ENCODE measurements around the gene EREG.

The EREG gene

DNA sequence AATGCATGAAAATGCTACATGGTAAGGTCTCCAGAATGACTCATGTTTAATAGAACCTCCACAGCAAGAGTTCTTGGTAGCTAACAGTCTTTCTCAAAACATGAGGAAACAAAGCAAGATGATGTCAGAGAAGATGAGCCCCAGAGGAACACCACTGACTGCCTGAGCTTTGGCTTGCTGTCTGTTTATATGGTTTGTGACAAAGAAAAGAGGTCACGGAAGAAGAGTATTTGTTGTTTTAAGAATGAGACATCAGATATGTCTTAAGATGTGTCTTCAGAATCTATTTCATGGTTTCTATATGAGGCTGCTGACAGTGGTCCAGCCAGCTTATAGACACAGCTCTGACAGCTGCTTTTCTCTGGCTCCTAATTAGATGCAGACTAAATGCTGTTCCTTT, 61.2 kb downstream of the EREG start:
- DNase-seq (ENCODE audit: low read depth, low spot score) = no peak

- DNase-seq (ENCODE audit: low read depth, low spot score) = no peak
Measured at GRCh38 chr4:74428276-74428675, 63.3 kb downstream of the EREG start.

DNA sequence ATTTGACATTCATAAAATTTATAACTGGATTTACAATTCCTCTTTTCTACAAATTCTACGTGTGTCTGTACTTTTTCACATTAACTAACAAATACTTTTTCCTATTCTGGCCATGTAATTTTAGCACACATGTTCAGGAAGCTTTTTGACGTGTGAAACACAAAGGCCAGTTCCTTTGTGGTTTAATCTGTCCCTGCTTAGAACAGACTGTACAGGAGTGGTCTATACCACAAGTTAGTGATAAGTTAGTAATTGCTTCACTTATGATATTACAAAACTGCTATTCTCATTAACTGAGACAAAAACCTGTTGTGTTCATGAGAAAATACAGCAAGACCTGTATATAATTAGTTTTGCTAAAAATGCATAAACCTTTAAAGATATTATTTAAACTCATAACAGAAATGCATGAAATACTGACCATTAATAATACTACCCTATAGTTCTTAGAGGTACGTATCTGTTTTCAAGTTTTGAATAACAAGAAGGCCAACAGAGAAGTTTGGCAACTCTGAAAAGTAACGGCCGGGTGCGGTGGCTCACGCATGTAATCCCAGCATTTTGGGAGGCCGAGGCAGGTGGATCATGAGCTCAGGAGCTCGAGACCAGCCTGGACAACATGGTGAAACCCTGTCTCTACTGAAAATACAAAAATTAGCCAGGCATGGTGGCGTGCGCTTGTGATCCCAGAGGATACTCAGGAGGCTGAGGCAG, 66.3 kb downstream of the EREG start:
- no peak for DNase-seq (ENCODE audit: low read depth, low spot score)

- no peak for DNase-seq (ENCODE audit: low read depth, low spot score)
Measured at GRCh38 chr4:74433043-74433442, 68.1 kb downstream of the EREG start.

GRCh38 chr4:74433541-74434172, 68.7 kb downstream of the EREG start:
- no peak for DNase-seq (ENCODE audit: low read depth, low spot score)

GRCh38 chr4:74435296-74435695, 70.4 kb downstream of the EREG start:
- DNase-seq (ENCODE audit: low read depth, low spot score) = no peak

- DNase-seq (ENCODE audit: low read depth, low spot score) = no peak
Measured at GRCh38 chr4:74437866-74438265, 72.9 kb downstream of the EREG start.
